ENCODE data around the gene NAPSA.
A peak's percentile ranks its signal among the peaks of the same experiment; 100 is the strongest.

Gene NAPSA

GRCh38 chr19:50320051-50320450 lies 45.4 kb downstream of the NAPSA start:
- Histone ChIP-seq H3K79me2 (no peaks in the 10 kb centered on the region), H3K27me3 (ENCODE audit: control insufficient read depth, insufficient read depth, low read length) (no peaks in the 10 kb centered on the region), H3K36me3 (ENCODE audit: control insufficient read depth, insufficient read depth, low read length) (no peaks in the 10 kb centered on the region), H3K4me2 (ENCODE audit: low read length) (no peak overlapping the region), H3K27ac (no peak overlapping the region), H3K4me1 (peaks cover 5% of the 10 kb centered on the region), H2AFZ (no peak overlapping the region), H3K9me3 (ENCODE audit: control insufficient read depth, low read length) (no peaks in the 10 kb centered on the region), H3K4me3 (ENCODE audit: low read depth, low read length) (no peak overlapping the region), H3K9ac (no peak overlapping the region)
- TF ChIP-seq, protein P1, sequence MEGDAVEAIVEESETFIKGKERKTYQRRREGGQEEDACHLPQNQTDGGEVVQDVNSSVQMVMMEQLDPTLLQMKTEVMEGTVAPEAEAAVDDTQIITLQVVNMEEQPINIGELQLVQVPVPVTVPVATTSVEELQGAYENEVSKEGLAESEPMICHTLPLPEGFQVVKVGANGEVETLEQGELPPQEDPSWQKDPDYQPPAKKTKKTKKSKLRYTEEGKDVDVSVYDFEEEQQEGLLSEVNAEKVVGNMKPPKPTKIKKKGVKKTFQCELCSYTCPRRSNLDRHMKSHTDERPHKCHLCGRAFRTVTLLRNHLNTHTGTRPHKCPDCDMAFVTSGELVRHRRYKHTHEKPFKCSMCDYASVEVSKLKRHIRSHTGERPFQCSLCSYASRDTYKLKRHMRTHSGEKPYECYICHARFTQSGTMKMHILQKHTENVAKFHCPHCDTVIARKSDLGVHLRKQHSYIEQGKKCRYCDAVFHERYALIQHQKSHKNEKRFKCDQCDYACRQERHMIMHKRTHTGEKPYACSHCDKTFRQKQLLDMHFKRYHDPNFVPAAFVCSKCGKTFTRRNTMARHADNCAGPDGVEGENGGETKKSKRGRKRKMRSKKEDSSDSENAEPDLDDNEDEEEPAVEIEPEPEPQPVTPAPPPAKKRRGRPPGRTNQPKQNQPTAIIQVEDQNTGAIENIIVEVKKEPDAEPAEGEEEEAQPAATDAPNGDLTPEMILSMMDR (IDR thresholded peaks at IDR 0.05): no peak

DNA sequence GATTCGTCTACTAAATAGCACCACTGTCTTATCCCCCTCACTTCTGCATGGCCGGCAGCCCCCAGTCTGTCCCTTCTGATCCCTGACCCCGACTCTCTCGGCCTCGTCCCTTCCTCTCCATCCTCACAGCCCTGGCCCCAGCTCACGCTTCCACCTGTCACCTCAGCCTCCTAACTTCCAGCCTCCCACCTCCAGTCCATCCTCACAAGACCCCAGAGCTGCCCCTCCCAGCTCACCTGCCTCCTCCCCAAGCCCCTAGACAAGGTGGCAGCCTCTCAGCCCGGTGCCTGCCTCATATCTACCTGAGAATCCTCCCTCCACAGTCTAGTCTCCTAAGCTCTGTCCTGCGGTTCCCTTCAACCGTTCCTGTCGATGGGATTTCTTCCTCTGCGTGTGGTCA lies 46.3 kb downstream of the NAPSA start:
- TF ChIP-seq, protein P1 (IDR thresholded peaks at IDR 0.05): no peak
- Histone ChIP-seq H3K9me3 (ENCODE audit: control insufficient read depth, low read length) (no peaks in the 10 kb centered on the region), H3K27me3 (ENCODE audit: control insufficient read depth, insufficient read depth, low read length) (no peaks in the 10 kb centered on the region), H3K4me3 (ENCODE audit: low read depth, low read length) (no peak overlapping the region), H3K9ac (no peak overlapping the region), H2AFZ (no peak overlapping the region), H3K36me3 (ENCODE audit: control insufficient read depth, insufficient read depth, low read length) (no peaks in the 10 kb centered on the region), H3K79me2 (no peaks in the 10 kb centered on the region), H3K27ac (no peak overlapping the region), H3K4me1 (peaks cover 8% of the 10 kb centered on the region), H3K4me2 (ENCODE audit: low read length) (no peak overlapping the region)

DNA sequence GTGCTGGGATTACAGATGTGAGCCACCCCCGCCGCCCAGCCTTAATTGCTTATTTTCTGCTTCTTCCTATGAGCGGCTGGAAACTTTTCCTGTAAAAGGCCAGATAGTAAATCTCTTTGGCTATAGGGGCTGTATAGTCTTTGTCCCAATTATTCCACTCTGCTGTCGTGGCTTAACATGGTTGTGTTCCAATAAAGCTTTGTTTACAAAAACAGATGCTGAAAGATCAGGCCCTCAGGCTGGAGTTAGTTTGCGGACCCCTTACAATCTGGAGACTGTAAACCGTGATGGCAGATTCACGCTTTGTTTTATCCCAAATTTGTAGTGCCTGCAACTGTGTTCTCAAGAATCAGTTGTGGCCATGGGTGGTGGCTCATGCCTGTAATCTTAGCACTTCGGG lies 47.0 kb downstream of the NAPSA start:
- TF ChIP-seq, protein P1 (IDR thresholded peaks at IDR 0.05): no peak
- Histone ChIP-seq H3K4me3 (ENCODE audit: low read depth, low read length) (no peak overlapping the region), H3K4me2 (ENCODE audit: low read length) (no peak overlapping the region), H3K9ac (no peak overlapping the region), H3K79me2 (no peaks in the 10 kb centered on the region), H2AFZ (no peak overlapping the region), H3K9me3 (ENCODE audit: control insufficient read depth, low read length) (no peaks in the 10 kb centered on the region), H3K36me3 (ENCODE audit: control insufficient read depth, insufficient read depth, low read length) (no peaks in the 10 kb centered on the region), H3K27me3 (ENCODE audit: control insufficient read depth, insufficient read depth, low read length) (no peaks in the 10 kb centered on the region), H3K4me1 (peaks cover 14% of the 10 kb centered on the region), H3K27ac (no peak overlapping the region)

DNA sequence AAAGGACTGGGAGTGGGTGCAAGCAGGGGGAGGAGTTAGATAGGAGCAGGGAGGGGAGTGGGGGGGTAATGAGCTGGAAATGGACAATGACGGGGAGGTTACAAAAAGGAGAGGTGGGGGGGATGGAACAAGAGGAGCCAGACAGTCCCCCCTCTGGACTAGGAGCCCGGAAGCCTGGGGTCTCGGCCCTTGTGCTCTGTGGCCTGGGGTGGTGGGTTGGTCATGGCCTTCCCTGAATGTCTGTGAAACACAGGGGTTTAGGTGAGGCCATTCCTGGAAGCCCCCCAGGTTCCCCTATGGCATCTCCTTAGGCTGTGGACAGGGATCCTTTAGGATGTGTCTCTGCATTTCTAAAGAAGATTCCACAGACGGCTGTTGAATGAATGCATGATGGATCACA lies 48.3 kb downstream of the NAPSA start:
- Histone ChIP-seq H2AFZ (no peak overlapping the region), H3K27me3 (ENCODE audit: control insufficient read depth, insufficient read depth, low read length) (no peaks in the 10 kb centered on the region), H3K9me3 (ENCODE audit: control insufficient read depth, low read length) (no peaks in the 10 kb centered on the region), H3K36me3 (ENCODE audit: control insufficient read depth, insufficient read depth, low read length) (no peaks in the 10 kb centered on the region), H3K79me2 (no peaks in the 10 kb centered on the region), H3K9ac (no peak overlapping the region), H3K4me1 (peaks cover 19% of the 10 kb centered on the region), H3K4me3 (ENCODE audit: low read depth, low read length) (no peak overlapping the region), H3K4me2 (ENCODE audit: low read length) (no peak overlapping the region), H3K27ac (no peak overlapping the region)
- TF ChIP-seq, protein P1 (IDR thresholded peaks at IDR 0.05): no peak

GRCh38 chr19:50315773-50316448 lies 49.5 kb downstream of the NAPSA start:
- no peaks in the 10 kb centered on the region for H3K27me3 ChIP-seq (ENCODE audit: control insufficient read depth, insufficient read depth, low read length)
- H3K9me3 ChIP-seq (ENCODE audit: control insufficient read depth, low read length): no peaks in the 10 kb centered on the region
- peak overlapping the region; percentile 8 for H3K4me3 ChIP-seq (ENCODE audit: low read depth, low read length)
- H3K36me3 ChIP-seq (ENCODE audit: control insufficient read depth, insufficient read depth, low read length): no peaks in the 10 kb centered on the region
- peaks cover 19% of the 10 kb centered on the region for H3K4me1 ChIP-seq
- H3K79me2 ChIP-seq: no peaks in the 10 kb centered on the region
- H3K4me2 ChIP-seq (ENCODE audit: low read length): peak overlapping the region; percentile 57
- TF ChIP-seq, protein P1 (IDR thresholded peaks at IDR 0.05): no peak
- H2AFZ ChIP-seq: no peak overlapping the region
- no peak overlapping the region for H3K27ac ChIP-seq
- no peak overlapping the region for H3K9ac ChIP-seq

Measured in parathyroid adenoma (tissue), 2 donors.